ENCODE results near the gene RXFP2. TPM values are rescaled to one million over a fixed set of nuclear protein-coding genes. Genes with fewer than 3 reads are reported as not detected.

RXFP2 gene
- total RNA-seq, 1 donor from 2014 or later: not detected

DNA sequence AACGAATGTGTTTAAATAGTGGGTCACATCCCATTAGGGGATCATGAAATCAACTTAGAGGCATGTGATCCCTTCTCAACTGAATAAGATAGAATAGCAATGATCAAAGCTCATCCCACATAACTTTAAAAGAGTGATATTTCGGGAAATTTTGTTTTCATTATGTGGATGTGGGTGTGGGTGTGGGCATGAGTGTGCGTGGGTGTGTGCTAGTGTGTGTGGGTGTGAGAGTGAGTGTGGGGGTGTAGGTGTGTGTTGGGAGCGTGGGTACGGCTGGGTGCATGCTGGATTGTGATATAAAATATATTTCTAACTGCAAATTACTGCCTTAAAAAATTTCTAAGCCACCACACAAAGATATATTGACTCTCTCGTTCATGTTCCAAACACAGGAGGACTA, 15.9 kb downstream of the RXFP2 start:
- no peak for DNase-seq (ENCODE audit: low read depth, low spot score)
- no peak overlapping the region for H3K27ac Mint-ChIP-seq (ENCODE audit: unreplicated experiment)
- H3K36me3 Mint-ChIP-seq (ENCODE audit: low read depth): no peaks in the 10 kb centered on the region
- peaks cover 9% of the 10 kb centered on the region for H3K27me3 Mint-ChIP-seq (ENCODE audit: low read depth)
- H3K4me1 Mint-ChIP-seq: no peaks in the 10 kb centered on the region
- no peak overlapping the region for H3K4me3 Mint-ChIP-seq
- H3K9me3 Mint-ChIP-seq: no peaks in the 10 kb centered on the region
- TF ChIP-seq, protein P1, sequence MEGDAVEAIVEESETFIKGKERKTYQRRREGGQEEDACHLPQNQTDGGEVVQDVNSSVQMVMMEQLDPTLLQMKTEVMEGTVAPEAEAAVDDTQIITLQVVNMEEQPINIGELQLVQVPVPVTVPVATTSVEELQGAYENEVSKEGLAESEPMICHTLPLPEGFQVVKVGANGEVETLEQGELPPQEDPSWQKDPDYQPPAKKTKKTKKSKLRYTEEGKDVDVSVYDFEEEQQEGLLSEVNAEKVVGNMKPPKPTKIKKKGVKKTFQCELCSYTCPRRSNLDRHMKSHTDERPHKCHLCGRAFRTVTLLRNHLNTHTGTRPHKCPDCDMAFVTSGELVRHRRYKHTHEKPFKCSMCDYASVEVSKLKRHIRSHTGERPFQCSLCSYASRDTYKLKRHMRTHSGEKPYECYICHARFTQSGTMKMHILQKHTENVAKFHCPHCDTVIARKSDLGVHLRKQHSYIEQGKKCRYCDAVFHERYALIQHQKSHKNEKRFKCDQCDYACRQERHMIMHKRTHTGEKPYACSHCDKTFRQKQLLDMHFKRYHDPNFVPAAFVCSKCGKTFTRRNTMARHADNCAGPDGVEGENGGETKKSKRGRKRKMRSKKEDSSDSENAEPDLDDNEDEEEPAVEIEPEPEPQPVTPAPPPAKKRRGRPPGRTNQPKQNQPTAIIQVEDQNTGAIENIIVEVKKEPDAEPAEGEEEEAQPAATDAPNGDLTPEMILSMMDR (conservative IDR thresholded peaks at IDR 0.05): no peak

DNA sequence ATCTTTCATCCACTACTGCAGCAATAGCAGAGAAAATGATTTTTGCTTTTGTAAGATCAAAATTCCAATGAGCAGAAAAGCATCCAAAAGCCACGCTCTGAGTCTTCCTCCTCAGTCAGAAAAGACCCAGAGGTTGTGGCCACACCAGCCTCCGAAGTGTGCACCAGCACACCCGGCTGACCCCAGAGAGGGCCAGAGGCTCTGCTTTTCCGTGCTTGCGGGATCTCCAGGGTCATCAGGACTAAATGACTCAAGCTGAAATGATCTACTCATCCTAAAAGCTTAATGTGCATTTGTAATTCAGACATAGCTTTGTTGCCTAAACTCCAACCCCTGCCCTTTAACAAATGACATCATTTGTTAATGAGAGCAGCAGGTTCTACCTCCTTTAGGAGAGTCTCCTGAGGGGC, 16.5 kb downstream of the RXFP2 start:
- Mint-ChIP-seq H3K9me3 (no peaks in the 10 kb centered on the region), H3K36me3 (ENCODE audit: low read depth) (no peaks in the 10 kb centered on the region), H3K4me3 (no peak overlapping the region), H3K27me3 (ENCODE audit: low read depth) (peaks cover 6% of the 10 kb centered on the region), H3K4me1 (no peaks in the 10 kb centered on the region), H3K27ac (ENCODE audit: unreplicated experiment) (no peak overlapping the region)
- DNase-seq (ENCODE audit: low read depth, low spot score): no peak
- TF ChIP-seq, protein P1 (conservative IDR thresholded peaks at IDR 0.05): no peak

DNA sequence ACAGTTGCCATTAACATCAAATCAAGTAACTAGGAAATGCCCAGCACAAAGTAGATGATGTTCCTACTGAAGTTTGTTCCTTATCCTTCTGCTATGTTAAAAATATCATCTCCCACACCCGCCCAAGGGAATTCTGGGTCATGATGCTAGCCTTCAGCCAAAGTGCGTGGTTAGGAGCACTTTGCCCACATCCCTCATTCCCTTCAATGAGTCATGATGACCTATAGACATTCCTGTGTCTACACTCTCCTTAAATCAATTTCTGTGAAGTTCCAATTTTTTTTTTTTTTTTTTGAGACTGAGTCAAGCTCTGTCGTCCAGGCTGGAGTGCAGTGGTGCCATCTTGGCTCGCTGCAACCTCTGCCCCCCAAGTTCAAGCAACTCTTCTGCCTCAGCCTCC, 17.0 kb downstream of the RXFP2 start:
- H3K4me1 Mint-ChIP-seq: no peaks in the 10 kb centered on the region
- no peaks in the 10 kb centered on the region for H3K9me3 Mint-ChIP-seq
- H3K27me3 Mint-ChIP-seq (ENCODE audit: low read depth): peaks cover 6% of the 10 kb centered on the region
- H3K27ac Mint-ChIP-seq (ENCODE audit: unreplicated experiment): no peak overlapping the region
- TF ChIP-seq, protein P1 (conservative IDR thresholded peaks at IDR 0.05): no peak
- no peaks in the 10 kb centered on the region for H3K36me3 Mint-ChIP-seq (ENCODE audit: low read depth)
- no peak overlapping the region for H3K4me3 Mint-ChIP-seq
- no peak for DNase-seq (ENCODE audit: low read depth, low spot score)

DNA sequence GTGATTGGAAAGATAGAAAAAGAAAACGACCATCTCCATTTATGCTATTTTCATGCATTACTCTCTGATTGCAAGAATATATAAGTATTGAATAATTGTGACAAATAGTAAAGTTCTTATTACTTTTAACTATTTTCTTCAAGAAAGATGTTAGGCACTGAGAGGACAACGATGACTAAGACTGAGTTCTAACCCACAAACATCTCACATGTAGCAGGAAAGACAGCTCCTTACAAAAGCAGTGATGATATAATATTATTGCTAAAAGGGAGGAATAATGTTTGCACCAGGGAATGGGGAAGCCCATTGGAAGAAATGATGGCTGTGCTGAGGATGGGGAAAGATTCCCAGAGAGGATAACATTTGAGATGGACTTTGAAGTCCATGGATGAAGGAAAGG, 22.6 kb downstream of the RXFP2 start:
- Mint-ChIP-seq H3K27ac (ENCODE audit: unreplicated experiment) (no peak overlapping the region), H3K27me3 (ENCODE audit: low read depth) (no peaks in the 10 kb centered on the region), H3K4me3 (no peak overlapping the region), H3K4me1 (no peaks in the 10 kb centered on the region), H3K9me3 (no peaks in the 10 kb centered on the region), H3K36me3 (ENCODE audit: low read depth) (no peaks in the 10 kb centered on the region)
- DNase-seq (ENCODE audit: low read depth, low spot score): no peak
- TF ChIP-seq, protein P1 (conservative IDR thresholded peaks at IDR 0.05): no peak

DNA sequence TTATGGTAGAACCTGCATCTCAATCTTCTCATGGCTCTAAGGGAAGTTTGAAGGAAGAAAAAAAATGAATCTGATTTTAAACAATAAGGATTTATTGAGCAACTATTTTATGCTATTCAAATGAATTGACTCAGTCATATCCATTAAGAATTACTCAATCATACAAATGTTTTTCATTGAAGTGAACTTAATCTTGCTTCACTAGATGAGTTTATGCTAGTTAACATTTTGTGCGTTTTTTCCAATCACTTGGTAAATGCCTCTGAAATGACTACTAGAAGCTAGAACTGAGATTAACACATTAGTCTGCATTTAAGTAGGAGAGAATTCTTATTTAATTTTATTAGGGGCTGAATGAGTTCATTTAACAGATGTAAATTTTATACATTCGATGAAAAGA, 25.2 kb downstream of the RXFP2 start:
- TF ChIP-seq, protein P1 (conservative IDR thresholded peaks at IDR 0.05): no peak
- no peaks in the 10 kb centered on the region for H3K36me3 Mint-ChIP-seq (ENCODE audit: low read depth)
- H3K4me1 Mint-ChIP-seq: no peaks in the 10 kb centered on the region
- no peak overlapping the region for H3K4me3 Mint-ChIP-seq
- H3K9me3 Mint-ChIP-seq: no peaks in the 10 kb centered on the region
- H3K27me3 Mint-ChIP-seq (ENCODE audit: low read depth): no peaks in the 10 kb centered on the region
- DNase-seq (ENCODE audit: low read depth, low spot score): no peak
- H3K27ac Mint-ChIP-seq (ENCODE audit: unreplicated experiment): no peak overlapping the region

All from neural crest cell (in vitro differentiated cells).